GM23338 (cell line): ENCODE measurements around the gene EXOSC7. TPM values are rescaled to one million over a fixed set of nuclear protein-coding genes. Genes with fewer than 3 reads are reported as not detected.

Experiments used
- ATAC-seq: fragments of 200-7000 bp; cut with Tn5 transposase; 3 replicates; pipeline ENCODE4 v1.9.1; 2020
- DNase-seq: peaks from one replicate; pipeline ENCODE4 v3.0.0-alpha.2; 2015; ENCODE audit warnings: low spot score
- H2AFZ ChIP-seq: fragments of 200-600 bp; sonication (generic); 2 replicates; pipeline ENCODE4 v1.8.0; 2016; ENCODE audit warnings: antibody characterized with exemption, mild to moderate bottlenecking, moderate library complexity
- H3F3A ChIP-seq: fragments of 200-600 bp; sonication (generic); replicated peaks from 2 replicates; pipeline ENCODE4 v1.8.0; 2017; ENCODE audit warnings: antibody characterized with exemption, mixed run types, low read depth
- H3K27ac ChIP-seq: fragments of 200-600 bp; sonication (generic); 2 replicates; pipeline ENCODE4 v1.6.1; 2016; ENCODE audit warnings: low read depth
- H3K27me3 ChIP-seq: fragments of 200-600 bp; sonication (generic); 2 replicates; pipeline ENCODE4 v1.8.0; 2016; ENCODE audit warnings: mild to moderate bottlenecking, mixed run types, moderate library complexity; ENCODE audit not compliant: insufficient read depth
- H3K36me3 ChIP-seq: fragments of 200-600 bp; sonication (generic); 2 replicates; pipeline ENCODE4 v1.8.0; 2016; ENCODE audit warnings: mild to moderate bottlenecking; ENCODE audit not compliant: insufficient read depth
- H3K4me1 ChIP-seq: fragments of 200-600 bp; sonication (generic); 2 replicates; pipeline ENCODE4 v1.8.0; 2016; ENCODE audit warnings: mild to moderate bottlenecking, moderate library complexity; ENCODE audit not compliant: insufficient read depth
- H3K4me2 ChIP-seq: fragments of 200-600 bp; sonication (generic); 2 replicates; pipeline ENCODE4 v1.7.1; 2017; ENCODE audit warnings: mixed run types
- H3K4me3 ChIP-seq: fragments of 200-600 bp; sonication (generic); 2 replicates; pipeline ENCODE4 v1.6.1; 2016; ENCODE audit warnings: mixed run types
- H3K79me2 ChIP-seq: fragments of 200-600 bp; sonication (generic); replicated peaks from 2 replicates; pipeline ENCODE4 v1.8.0; 2017; ENCODE audit warnings: mild to moderate bottlenecking; ENCODE audit not compliant: insufficient read depth
- H3K9me2 ChIP-seq: fragments of 200-600 bp; sonication (generic); 2 replicates; pipeline ENCODE4 v1.8.0; 2017; ENCODE audit not compliant: insufficient read depth
- H4K20me1 ChIP-seq: fragments of 200-600 bp; sonication (generic); replicated peaks from 2 replicates; pipeline ENCODE4 v1.8.0; 2017; ENCODE audit warnings: mild to moderate bottlenecking; ENCODE audit not compliant: insufficient read depth
- H3K27ac Mint-ChIP-seq: 2 replicates; pipeline ENCODE4 v1.8.0; 2020; ENCODE audit warnings: inconsistent platforms, mild to moderate bottlenecking, moderate library complexity, mixed read lengths
- H3K27me3 Mint-ChIP-seq: 3 replicates; pipeline ENCODE4 v1.8.0; 2022; ENCODE audit warnings: low read depth, mild to moderate bottlenecking, moderate library complexity, mixed read lengths, inconsistent platforms; ENCODE audit not compliant: insufficient read depth, poor library complexity
- H3K36me3 Mint-ChIP-seq: 3 replicates; pipeline ENCODE4 v1.8.0; 2021; ENCODE audit warnings: low read depth, mild to moderate bottlenecking, inconsistent platforms, moderate library complexity, mixed read lengths
- H3K4me1 Mint-ChIP-seq: 3 replicates; pipeline ENCODE4 v1.8.0; 2020; ENCODE audit warnings: mild to moderate bottlenecking, inconsistent platforms, mixed read lengths
- H3K4me3 Mint-ChIP-seq: 3 replicates; pipeline ENCODE4 v1.8.0; 2021; ENCODE audit warnings: moderate library complexity, mild to moderate bottlenecking, inconsistent platforms, mixed read lengths
- H3K9me3 Mint-ChIP-seq: 3 replicates; pipeline ENCODE4 v1.8.0; 2020; ENCODE audit warnings: moderate library complexity, mild to moderate bottlenecking, inconsistent platforms, mixed read lengths
- CTCF ChIP-seq, 2 experiments: fragments of 200-600 bp in 1 of 2; sonication (generic) in 1 of 2; conservative IDR thresholded peaks; 2 replicates each; pipeline versions ENCODE4 v1.5.1 to v1.6.1; 2016 to 2017; ENCODE audit warnings: antibody characterized with exemption in 2 of 2, low read depth in 2 of 2, mild to moderate bottlenecking in 2 of 2, moderate library complexity in 1 of 2
- EZH2 ChIP-seq: fragments of 200-600 bp; sonication (generic); IDR thresholded peaks from one replicate; pipeline ENCODE4 v1.8.0; 2017; ENCODE audit warnings: antibody characterized with exemption, mild to moderate bottlenecking, low read depth; ENCODE audit not compliant: unreplicated experiment
- JUNB ChIP-seq: IDR thresholded peaks from one replicate; pipeline ENCODE4 v1.6.1; 2016; ENCODE audit warnings: antibody characterized with exemption; ENCODE audit not compliant: unreplicated experiment
- ZNF114 ChIP-seq: fragments of 250-450 bp; sonication (Bioruptor Pico); IDR thresholded peaks from 2 replicates; pipeline ENCODE4 v1.5.0; 2020; ENCODE audit warnings: mild to moderate bottlenecking, moderate library complexity
- ZNF462 ChIP-seq: fragments of 250-450 bp; sonication (Bioruptor Pico); IDR thresholded peaks from 2 replicates; pipeline ENCODE4 v1.5.0; 2020; ENCODE audit warnings: mild to moderate bottlenecking, moderate library complexity
- polyA plus RNA-seq: library from polyadenylated mRNA; unstranded; fragments of >200 nt; fragmentation: Nextera tagmentation; extraction: Ambion mirVana; gene quantifications from 2 replicates; pipeline ENCODE4 v1.2.1, GENCODE V29; 2016
- total RNA-seq: library from RNA; depleted of rRNA; stranded (reverse); fragments of >200 nt; shearing (Covaris generic); gene quantifications from 2 replicates; pipeline ENCODE4 v1.2.3, GENCODE V29; 2014

The EXOSC7 gene
- total and polyA plus RNA-seq, 2 experiments from 2014 or later = 84.8 to 120 TPM

- no peak for ATAC-seq
- no peak for DNase-seq
- Histone ChIP-seq H2AFZ (no peak overlapping the region), H3K79me2 (peaks cover 97% of the 10 kb centered on the region), H3K27ac (no peak overlapping the region), H3K36me3 (no peaks in the 10 kb centered on the region), H3K4me2 (no peak overlapping the region), H3K4me3 (no peak overlapping the region), H3F3A (no peaks in the 10 kb centered on the region), H3K4me1 (no peaks in the 10 kb centered on the region), H3K9me2 (no peaks in the 10 kb centered on the region), H4K20me1 (peaks cover 55% of the 10 kb centered on the region), H3K27me3 (no peaks in the 10 kb centered on the region)
- Mint-ChIP-seq H3K27ac (no peak overlapping the region), H3K4me3 (no peak overlapping the region), H3K9me3 (no peaks in the 10 kb centered on the region), H3K27me3 (no peaks in the 10 kb centered on the region), H3K36me3 (no peaks in the 10 kb centered on the region), H3K4me1 (peaks cover 11% of the 10 kb centered on the region)
- TF ChIP-seq JUNB (no peak), ZNF462 (CRISPR knock-in tag) (no peak), EZH2 (no peak), ZNF114 (no peak), CTCF (conservative IDR thresholded peaks at IDR 0.05; ENCODE audit: low read depth in 2 of 2) (no peak)
These were observed 9.2 kb upstream of the EXOSC7 start for GRCh38 chr3:44966795-44967278.
